ENCODE data around the gene KATNB1.

Gene KATNB1

DNA sequence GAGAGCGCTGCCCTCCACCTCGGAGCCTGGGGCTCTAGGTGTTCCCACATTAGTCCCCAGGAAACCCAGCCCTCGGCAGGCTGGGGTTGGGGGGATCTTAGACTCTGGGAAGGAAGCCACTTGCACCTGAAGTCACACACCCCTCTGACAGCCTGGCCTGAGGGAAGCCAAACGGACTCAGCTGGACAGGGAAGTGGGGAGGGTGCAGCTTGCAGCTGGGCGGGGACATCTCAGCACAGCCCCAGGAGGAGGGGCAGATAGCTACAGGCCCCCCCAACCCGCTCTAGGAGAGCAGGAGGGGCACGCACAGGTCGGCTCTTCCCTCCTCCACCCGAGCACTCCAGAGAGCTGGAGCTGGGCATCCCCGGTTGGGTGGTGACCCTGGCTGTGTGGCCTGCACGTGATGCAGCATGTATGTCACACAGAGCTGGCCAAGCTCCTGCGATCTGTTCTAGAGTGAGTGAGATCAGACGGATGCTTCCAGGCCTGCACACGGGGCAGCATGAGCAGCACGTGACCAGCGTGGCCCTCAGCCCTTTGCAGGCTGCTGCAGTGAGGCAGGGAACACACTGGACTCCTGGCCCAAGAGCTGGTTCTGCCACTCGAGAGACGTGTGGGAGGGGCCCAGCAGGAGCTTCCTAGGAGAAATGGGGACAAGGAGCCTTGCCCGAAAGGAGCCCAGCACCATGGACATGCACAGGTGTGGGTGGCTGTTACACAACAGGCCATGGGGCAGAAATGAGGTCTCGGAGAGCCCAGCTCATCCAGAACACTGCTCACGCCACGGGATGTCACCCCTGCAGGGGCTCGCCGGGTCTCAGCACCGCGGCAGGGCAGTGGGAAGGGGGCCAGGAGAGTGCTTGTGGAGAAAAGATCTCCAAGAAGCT, 51.3 kb downstream of the KATNB1 start:
- DNase-seq (ENCODE audit: low read depth), result no peak
- H3K4me3 ChIP-seq (ENCODE audit: low read depth, low read length), result no peak overlapping the region
- TF ChIP-seq, protein P1, sequence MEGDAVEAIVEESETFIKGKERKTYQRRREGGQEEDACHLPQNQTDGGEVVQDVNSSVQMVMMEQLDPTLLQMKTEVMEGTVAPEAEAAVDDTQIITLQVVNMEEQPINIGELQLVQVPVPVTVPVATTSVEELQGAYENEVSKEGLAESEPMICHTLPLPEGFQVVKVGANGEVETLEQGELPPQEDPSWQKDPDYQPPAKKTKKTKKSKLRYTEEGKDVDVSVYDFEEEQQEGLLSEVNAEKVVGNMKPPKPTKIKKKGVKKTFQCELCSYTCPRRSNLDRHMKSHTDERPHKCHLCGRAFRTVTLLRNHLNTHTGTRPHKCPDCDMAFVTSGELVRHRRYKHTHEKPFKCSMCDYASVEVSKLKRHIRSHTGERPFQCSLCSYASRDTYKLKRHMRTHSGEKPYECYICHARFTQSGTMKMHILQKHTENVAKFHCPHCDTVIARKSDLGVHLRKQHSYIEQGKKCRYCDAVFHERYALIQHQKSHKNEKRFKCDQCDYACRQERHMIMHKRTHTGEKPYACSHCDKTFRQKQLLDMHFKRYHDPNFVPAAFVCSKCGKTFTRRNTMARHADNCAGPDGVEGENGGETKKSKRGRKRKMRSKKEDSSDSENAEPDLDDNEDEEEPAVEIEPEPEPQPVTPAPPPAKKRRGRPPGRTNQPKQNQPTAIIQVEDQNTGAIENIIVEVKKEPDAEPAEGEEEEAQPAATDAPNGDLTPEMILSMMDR (IDR thresholded peaks at IDR 0.05; ENCODE audit: control insufficient read depth, extremely low read depth, insufficient read depth), result no peak

GRCh38 chr16:57787519-57787905, 51.9 kb downstream of the KATNB1 start:
- no peak overlapping the region for H3K4me3 ChIP-seq (ENCODE audit: low read depth, low read length)
- no peak for DNase-seq (ENCODE audit: low read depth)
- TF ChIP-seq, protein P1 (IDR thresholded peaks at IDR 0.05; ENCODE audit: control insufficient read depth, extremely low read depth, insufficient read depth), result no peak

- DNase-seq (ENCODE audit: low read depth), result no peak
- TF ChIP-seq, protein P1 (IDR thresholded peaks at IDR 0.05; ENCODE audit: control insufficient read depth, extremely low read depth, insufficient read depth), result no peak
These were observed 52.8 kb downstream of the KATNB1 start for GRCh38 chr16:57788252-57788841.

GRCh38 chr16:57788951-57789350, 53.4 kb downstream of the KATNB1 start:
- DNase-seq (ENCODE audit: low read depth), result no peak
- TF ChIP-seq, protein P1 (IDR thresholded peaks at IDR 0.05; ENCODE audit: control insufficient read depth, extremely low read depth, insufficient read depth), result no peak
- H3K4me3 ChIP-seq (ENCODE audit: low read depth, low read length), result no peak overlapping the region

More at GRCh38 chr16:57788252-57788841, 52.8 kb downstream of the KATNB1 start:
- no peak overlapping the region for H3K4me3 ChIP-seq (ENCODE audit: low read depth, low read length)

DNA sequence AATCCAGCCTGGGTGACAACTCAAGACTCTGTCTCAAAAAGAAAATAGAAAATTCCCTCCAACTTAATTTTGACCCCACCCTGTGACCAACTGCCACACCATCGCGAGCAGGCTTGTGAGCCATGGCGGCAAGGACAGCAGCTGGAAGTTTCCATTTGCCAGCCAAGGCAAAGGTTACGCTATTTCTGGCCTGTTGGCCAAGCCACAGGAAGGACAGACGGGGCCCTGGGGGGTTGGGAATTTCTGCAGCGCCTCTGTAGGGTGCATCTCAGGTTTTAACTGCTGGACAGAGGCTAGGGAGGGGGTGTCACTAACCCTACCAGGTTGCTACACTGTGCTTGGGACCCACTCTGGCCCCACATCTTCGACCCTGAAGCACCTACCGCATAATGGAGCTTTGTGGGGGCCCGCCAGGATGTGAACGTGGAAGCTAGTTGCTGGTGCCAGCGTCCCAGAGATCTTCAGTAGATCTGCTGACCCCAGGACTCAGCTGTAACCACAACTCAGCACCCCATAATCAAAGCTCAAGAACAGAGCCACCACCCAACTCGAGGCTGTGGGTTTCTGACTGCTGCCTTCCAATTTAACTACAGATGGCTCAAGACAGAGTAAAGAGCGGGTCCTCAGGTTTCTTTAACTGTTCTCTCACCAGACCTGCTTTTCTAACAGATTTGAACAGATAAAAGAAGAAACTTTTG, 55.8 kb downstream of the KATNB1 start:
- no peak overlapping the region for H3K4me3 ChIP-seq (ENCODE audit: low read depth, low read length)
- no peak for DNase-seq (ENCODE audit: low read depth)
- TF ChIP-seq, protein P1 (IDR thresholded peaks at IDR 0.05; ENCODE audit: control insufficient read depth, extremely low read depth, insufficient read depth), result no peak

DNA sequence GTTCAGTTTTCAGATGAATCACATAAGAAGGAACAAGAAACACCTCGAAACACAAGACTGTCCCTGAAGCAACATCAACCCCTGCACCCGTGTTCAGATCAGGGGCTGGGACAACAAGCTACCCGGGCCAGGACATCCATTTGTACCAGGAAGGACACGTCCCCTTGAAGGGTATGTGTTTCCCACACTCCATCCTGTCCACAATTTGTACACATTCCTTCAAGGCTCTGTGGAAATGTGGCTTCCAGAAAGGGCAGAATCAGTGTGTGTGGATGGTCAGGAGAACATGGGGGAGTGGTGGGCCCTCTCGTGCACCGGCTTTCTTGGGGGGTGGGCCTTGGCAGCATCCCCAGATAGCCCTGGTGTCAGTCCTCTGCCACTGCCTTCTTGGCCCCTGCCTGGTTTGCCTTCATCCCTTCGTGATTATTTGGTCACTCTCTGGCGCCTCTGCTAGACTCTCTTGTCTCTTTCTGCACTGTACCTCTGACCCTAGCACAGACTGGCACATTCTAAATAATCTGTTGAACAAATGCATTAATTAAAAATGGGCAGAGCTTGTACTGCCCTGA, 56.4 kb downstream of the KATNB1 start:
- TF ChIP-seq, protein P1 (IDR thresholded peaks at IDR 0.05; ENCODE audit: control insufficient read depth, extremely low read depth, insufficient read depth), result no peak
- H3K4me3 ChIP-seq (ENCODE audit: low read depth, low read length), result no peak overlapping the region
- DNase-seq (ENCODE audit: low read depth), result no peak
